Stimulated activated CD4-positive, alpha-beta T cell treated with anti-CD3 and anti-CD28 coated beads, TNF-alpha, amount 100 ng/mL, for 48 hours (primary cell): ENCODE results near the gene CHRM3.

Experiments
- DNase-seq, 3 donors: peaks; one replicate each; pipeline ENCODE4 v3.0.0-alpha.2; 2020; ENCODE audit warnings: low read depth in 3 of 3

The CHRM3 gene

DNA sequence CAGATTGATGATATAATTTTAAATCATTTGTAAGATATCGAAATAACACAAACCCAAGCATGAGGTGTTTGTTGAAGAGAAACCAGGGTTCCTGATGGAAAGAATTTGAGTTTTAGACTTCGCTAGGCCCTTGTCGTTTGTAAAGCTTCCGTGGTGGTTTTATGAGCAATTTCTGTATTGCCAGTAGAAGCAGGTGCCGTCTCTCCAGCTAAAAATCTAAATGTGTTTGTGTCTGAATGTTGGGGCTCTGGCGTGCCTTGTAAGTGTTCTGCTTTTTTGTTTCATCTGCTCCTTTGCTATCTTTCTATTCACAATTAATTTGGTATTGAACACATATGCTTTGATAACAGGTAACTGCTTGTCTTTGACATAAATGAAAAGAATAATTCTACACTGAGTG is 27.5 kb downstream of the CHRM3 start:
- no peak for DNase-seq

DNA sequence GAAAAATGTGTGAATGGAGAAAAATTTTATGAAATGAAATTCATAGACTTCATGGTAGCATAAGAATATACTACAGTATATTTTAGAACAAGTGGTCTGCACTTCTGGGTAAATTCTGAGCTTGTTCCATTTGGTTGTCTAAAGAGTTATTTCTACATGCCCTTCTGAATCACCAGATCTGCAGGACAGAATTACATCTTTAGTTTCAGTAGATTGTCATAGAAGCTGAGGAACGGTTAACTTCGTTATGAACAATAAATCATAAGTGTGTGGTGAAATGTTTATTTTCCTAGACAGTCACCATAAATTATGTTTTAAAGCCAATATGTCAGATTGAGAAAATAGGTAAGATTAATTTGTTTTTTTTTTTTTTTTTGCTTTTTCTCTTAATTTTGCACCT is 30.9 kb downstream of the CHRM3 start:
- DNase-seq, result no peak

GRCh38 chr1:239417986-239418640 is 31.7 kb downstream of the CHRM3 start:
- no peak for DNase-seq

DNA sequence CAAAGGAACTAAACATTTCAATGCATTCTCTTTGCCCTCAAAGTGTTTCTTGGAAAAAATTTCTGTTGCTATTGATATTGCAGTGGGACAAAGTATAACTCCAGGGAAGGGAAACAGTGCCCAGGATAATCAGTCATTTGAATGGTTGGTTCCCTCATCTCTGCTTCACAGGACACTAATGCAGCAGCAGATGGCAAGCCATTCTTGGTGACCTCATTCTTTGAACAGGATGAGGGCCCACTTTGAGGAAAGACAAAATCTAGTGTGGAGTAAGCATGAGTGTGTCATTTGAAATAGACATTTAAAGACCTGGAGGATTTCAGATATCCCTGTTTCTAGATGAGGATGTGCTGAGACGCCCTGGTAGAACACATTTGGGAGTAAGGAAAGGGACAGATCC is 32.3 kb downstream of the CHRM3 start:
- DNase-seq, result no peak

DNA sequence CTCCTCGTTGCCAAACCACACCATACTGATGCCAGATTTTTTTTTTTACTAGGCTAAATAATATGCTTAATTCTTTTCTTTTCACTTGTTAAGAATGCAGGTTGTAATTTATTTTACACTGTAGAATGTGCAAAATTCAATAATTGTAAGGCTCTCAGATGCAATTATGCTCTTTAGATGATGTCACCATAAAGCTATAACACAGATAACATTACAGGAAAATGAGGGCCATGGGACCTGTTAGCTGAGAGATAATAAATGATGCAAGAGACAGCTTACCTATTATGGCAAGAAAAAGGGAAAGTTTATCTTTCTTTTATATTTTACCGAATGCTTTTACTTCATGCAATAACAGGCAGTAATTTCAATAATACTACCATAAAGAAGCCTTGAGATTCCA is 35.4 kb downstream of the CHRM3 start:
- no peak for DNase-seq

DNA sequence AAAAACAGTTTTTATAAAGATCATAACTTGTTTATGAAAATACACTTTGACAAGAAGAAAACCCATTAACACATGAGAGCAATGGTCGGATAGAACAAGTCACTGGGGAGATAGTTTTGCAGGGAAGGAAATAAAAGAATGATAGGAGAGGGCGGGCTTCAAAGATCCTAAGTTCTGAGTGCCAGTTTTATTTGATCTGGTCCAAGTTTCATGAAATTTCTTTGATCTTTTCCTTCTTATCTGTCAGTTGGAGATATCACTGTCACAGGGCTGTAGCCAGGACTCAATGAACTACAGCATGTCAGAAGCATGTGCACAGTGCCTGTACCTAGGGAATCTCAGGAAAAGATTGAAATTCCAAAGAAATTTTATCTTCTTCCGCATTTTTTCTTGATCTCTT is 36.5 kb downstream of the CHRM3 start:
- no peak for DNase-seq

- no peak for DNase-seq
Observed at GRCh38 chr1:239426821-239427475, 40.6 kb downstream of the CHRM3 start.

- no peak for DNase-seq
Observed at GRCh38 chr1:239427712-239428111, 41.3 kb downstream of the CHRM3 start.

DNA sequence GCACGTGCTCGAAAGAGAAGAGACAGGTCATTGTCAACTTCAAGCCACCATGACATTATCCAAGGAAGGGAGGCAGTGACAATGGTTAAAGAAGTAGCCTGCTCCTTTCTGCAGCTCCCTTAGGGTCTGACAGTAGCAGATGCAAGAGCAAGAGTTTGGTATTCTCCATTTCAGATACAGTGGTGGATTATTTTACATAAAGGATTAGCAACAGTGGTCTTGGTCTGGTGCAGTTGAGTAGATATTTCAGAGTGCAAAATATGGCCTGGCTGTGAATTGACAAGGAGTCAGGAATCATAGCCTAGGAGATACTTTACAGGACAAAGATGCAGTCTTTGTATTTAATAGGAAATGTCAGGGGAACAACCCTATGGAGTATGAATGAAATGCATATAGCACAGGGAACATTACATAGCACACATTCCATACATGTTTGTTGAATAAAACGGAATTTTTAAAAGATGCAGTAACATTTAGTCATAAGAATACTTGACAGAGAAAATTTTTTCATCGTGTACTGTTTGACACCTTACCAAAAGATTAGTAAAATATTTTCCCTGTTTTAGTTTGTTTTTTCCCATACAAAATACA is 41.8 kb downstream of the CHRM3 start:
- DNase-seq, result no peak

GRCh38 chr1:239429163-239429562 is 42.8 kb downstream of the CHRM3 start:
- DNase-seq, result no peak

DNA sequence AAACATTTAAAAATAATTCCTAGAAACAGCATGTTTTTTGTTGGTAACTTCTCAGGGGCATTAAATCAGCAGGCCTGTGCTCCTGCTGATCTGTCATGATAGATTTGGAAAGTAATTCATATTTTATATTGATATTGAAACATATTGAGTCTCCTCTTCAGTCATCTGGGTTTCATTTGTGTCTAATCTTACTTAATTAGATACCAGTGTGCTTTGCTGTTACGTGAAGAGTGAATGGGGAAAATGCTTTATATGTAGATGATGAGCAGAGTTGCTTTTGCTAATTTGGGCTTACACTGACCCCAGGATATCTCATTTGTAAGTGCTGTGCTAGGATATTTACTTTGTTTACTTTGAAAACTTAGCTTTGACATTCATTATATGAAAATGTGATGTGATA is 45.9 kb downstream of the CHRM3 start:
- DNase-seq, result no peak

DNA sequence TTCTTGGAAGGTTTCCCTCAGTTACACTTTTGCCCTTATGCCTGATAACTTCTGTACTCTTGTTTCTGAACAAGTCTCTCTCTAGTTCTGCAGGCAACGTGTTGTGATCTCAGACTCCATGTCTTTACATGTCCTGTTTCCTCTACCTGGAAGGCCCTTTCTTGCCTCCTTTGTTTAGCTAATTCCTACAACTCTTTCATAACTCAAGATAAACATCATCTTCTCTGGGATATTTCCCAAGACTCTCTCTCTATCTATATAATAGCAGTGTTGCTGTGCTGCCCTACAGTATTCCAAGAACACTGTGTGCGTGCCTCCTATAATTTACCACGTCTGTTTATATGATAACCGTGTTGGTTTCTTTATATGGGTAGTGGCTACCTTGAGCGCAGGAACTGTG is 47.8 kb downstream of the CHRM3 start:
- DNase-seq, result no peak
